ENCODE results near the gene WFDC1.

The WFDC1 gene

GRCh38 chr16:84367750-84368307, 73.2 kb downstream of the WFDC1 start:
- Histone ChIP-seq H3K4me1 (peaks cover 12 to 83% (median 47%) of the 10 kb centered on the region in 10 experiments), H3K9ac (no peak overlapping the region), H4K20me1 (no peaks in the 10 kb centered on the region; a peak in 1 of 22 replicates), H3K9me3 (replicated peaks in 1 of 11) (no peaks in the 10 kb centered on the region), H3K4me2 (peak overlapping the region in 7 of 11 experiments; percentile 12 to 51 (median 33); a peak in 8 of 22 replicates), H3K27ac (no peak overlapping the region), H3K36me3 (no peaks in the 10 kb centered on the region), H3K27me3 (peaks cover 26 to 42% (median 38%) of the 10 kb centered on the region in 11 experiments), H3K4me3 (no peak overlapping the region)
- TF ChIP-seq Cebpa-rat (IDR thresholded peaks at IDR 0.05) = no peak

- no peaks in the 10 kb centered on the region; a peak in 1 of 22 replicates for H4K20me1 ChIP-seq
- TF ChIP-seq Cebpa-rat (IDR thresholded peaks at IDR 0.05) = no peak
- H3K4me3 ChIP-seq = no peak within 1 kb of the TSS
- peak within 1 kb of the TSS in 7 of 11 experiments; percentile 12 to 51 (median 33); a peak in 11 of 22 replicates for H3K4me2 ChIP-seq
- H3K27ac ChIP-seq = no peak within 1 kb of the TSS
- no peaks in the 10 kb centered on the region for H3K9me3 ChIP-seq (replicated peaks in 1 of 11)
- no peak within 1 kb of the TSS for H3K9ac ChIP-seq
- H3K36me3 ChIP-seq = no peaks in the 10 kb centered on the region
- peaks cover 26 to 42% (median 38%) of the 10 kb centered on the region in 11 experiments for H3K27me3 ChIP-seq
- peaks cover 8 to 83% (median 52%) of the 10 kb centered on the region in 10 experiments; a peak in 19 of 20 replicates for H3K4me1 ChIP-seq
Measured at GRCh38 chr16:84368308-84368996, 73.8 kb downstream of the WFDC1 start, which contains the start of gene ATP2C2. ATP2C2 (plus strand) TSS chr16:84368538; CDS start chr16:84368616, 78 bp downstream.

GRCh38 chr16:84369105-84369504, 74.4 kb downstream of the WFDC1 start:
- no peak for TF ChIP-seq Cebpa-rat (IDR thresholded peaks at IDR 0.05)
- H3K4me1 ChIP-seq = peaks cover 8 to 83% (median 58%) of the 10 kb centered on the region in 10 experiments; a peak in 19 of 20 replicates
- no peak overlapping the region for H3K9ac ChIP-seq
- H3K4me2 ChIP-seq = peak overlapping the region in 2 of 11 experiments; percentile 2 to 34; a peak in 3 of 22 replicates
- no peak overlapping the region for H3K4me3 ChIP-seq
- H4K20me1 ChIP-seq = no peaks in the 10 kb centered on the region; a peak in 1 of 22 replicates
- H3K27ac ChIP-seq = no peak overlapping the region
- no peaks in the 10 kb centered on the region for H3K36me3 ChIP-seq
- H3K27me3 ChIP-seq = peaks cover 26 to 42% (median 38%) of the 10 kb centered on the region in 11 experiments
- H3K9me3 ChIP-seq (replicated peaks in 1 of 11) = no peaks in the 10 kb centered on the region

- H3K9ac ChIP-seq = no peak overlapping the region
- peak overlapping the region in 4 of 11 experiments; percentile 1 to 85 (median 58); a peak in 5 of 22 replicates for H3K27ac ChIP-seq
- no peaks in the 10 kb centered on the region; a peak in 1 of 22 replicates for H4K20me1 ChIP-seq
- H3K9me3 ChIP-seq (replicated peaks in 1 of 11) = no peaks in the 10 kb centered on the region
- peak overlapping the region in 1 of 10 experiments; percentile 25; a peak in 1 of 20 replicates for H3K4me3 ChIP-seq
- no peak for TF ChIP-seq Cebpa-rat (IDR thresholded peaks at IDR 0.05)
- peaks cover 9 to 90% (median 68%) of the 10 kb centered on the region in 10 experiments; a peak in 19 of 20 replicates for H3K4me1 ChIP-seq
- H3K4me2 ChIP-seq = peak overlapping the region; percentile 5 to 90 (median 74); a peak in 21 of 22 replicates
- H3K27me3 ChIP-seq = peaks cover 26 to 42% (median 38%) of the 10 kb centered on the region in 11 experiments
- H3K36me3 ChIP-seq = no peaks in the 10 kb centered on the region
Measured at GRCh38 chr16:84369938-84370627, 75.4 kb downstream of the WFDC1 start.

GRCh38 chr16:84370723-84371552, 76.3 kb downstream of the WFDC1 start:
- H3K27ac ChIP-seq = peak overlapping the region in 6 of 11 experiments; percentile 1 to 85 (median 58); a peak in 9 of 22 replicates
- no peak overlapping the region for H3K4me3 ChIP-seq

GRCh38 chr16:84371553-84371865, 76.8 kb downstream of the WFDC1 start:
- H3K9me3 ChIP-seq (replicated peaks in 1 of 11) = no peaks in the 10 kb centered on the region
- no peaks in the 10 kb centered on the region for H3K36me3 ChIP-seq
- H3K4me2 ChIP-seq = peak overlapping the region in 9 of 11 experiments; percentile 19 to 90 (median 76); a peak in 13 of 22 replicates
- TF ChIP-seq Cebpa-rat (IDR thresholded peaks at IDR 0.05) = no peak
- H4K20me1 ChIP-seq = no peaks in the 10 kb centered on the region; a peak in 1 of 22 replicates
- no peak overlapping the region for H3K4me3 ChIP-seq
- peak overlapping the region in 7 of 11 experiments; percentile 8 to 85 (median 74); a peak in 9 of 22 replicates for H3K27ac ChIP-seq
- peaks cover 22 to 100% (median 82%) of the 10 kb centered on the region in 10 experiments for H3K4me1 ChIP-seq
- H3K27me3 ChIP-seq = peaks cover 26 to 39% (median 37%) of the 10 kb centered on the region in 11 experiments
- H3K9ac ChIP-seq = no peak overlapping the region

More at GRCh38 chr16:84370723-84371552, 76.3 kb downstream of the WFDC1 start:
- Histone ChIP-seq H3K9ac (no peak overlapping the region; a peak in 1 of 22 replicates), H3K27me3 (peaks cover 26 to 42% (median 38%) of the 10 kb centered on the region in 11 experiments), H4K20me1 (no peaks in the 10 kb centered on the region; a peak in 1 of 22 replicates), H3K4me1 (peaks cover 17 to 98% (median 77%) of the 10 kb centered on the region in 10 experiments), H3K36me3 (no peaks in the 10 kb centered on the region), H3K9me3 (replicated peaks in 1 of 11) (no peaks in the 10 kb centered on the region), H3K4me2 (peak overlapping the region in 10 of 11 experiments; percentile 18 to 90 (median 75); a peak in 19 of 22 replicates)
- no peak for TF ChIP-seq Cebpa-rat (IDR thresholded peaks at IDR 0.05)

- Histone ChIP-seq H3K4me2 (peak overlapping the region in 10 of 11 experiments; percentile 22 to 90 (median 70); a peak in 18 of 22 replicates), H3K27me3 (peaks cover 4 to 15% (median 12%) of the 10 kb centered on the region in 11 experiments; a peak in 21 of 22 replicates), H4K20me1 (no peaks in the 10 kb centered on the region), H3K27ac (peak overlapping the region in 9 of 11 experiments; percentile 30 to 85 (median 74); a peak in 17 of 22 replicates), H3K9me3 (replicated peaks in 1 of 11) (no peaks in the 10 kb centered on the region), H3K9ac (peak overlapping the region in 8 of 11 experiments; percentile 6 to 66 (median 50); a peak in 10 of 22 replicates), H3K4me1 (peaks cover 22 to 100% (median 81%) of the 10 kb centered on the region in 10 experiments), H3K4me3 (no peak overlapping the region), H3K36me3 (no peaks in the 10 kb centered on the region)
- no peak for TF ChIP-seq Cebpa-rat (IDR thresholded peaks at IDR 0.05)
Measured at GRCh38 chr16:84373907-84374489, 79.3 kb downstream of the WFDC1 start.
